HG02884 (cell line): Measurements from ENCODE around the gene SLC6A7.

Source experiments
- ATAC-seq: cut with Tn5 transposase; IDR thresholded peaks from one replicate; pipeline ENCODE4 v1.9.1; 2021; ENCODE audit warnings: mild to moderate bottlenecking, moderate library complexity; ENCODE audit not compliant: unreplicated experiment

SLC6A7 gene

GRCh38 chr5:150155258-150156026 is 34.4 kb upstream of the SLC6A7 start, which contains the start of gene PDGFRB:
PDGFRB (minus strand) TSS chr5:150155845; CDS start chr5:150137047, 18,798 bp downstream.
- no peak for ATAC-seq

GRCh38 chr5:150156027-150156368 is 33.9 kb upstream of the SLC6A7 start:
- ATAC-seq, result no peak

GRCh38 chr5:150156540-150156939 is 33.3 kb upstream of the SLC6A7 start:
- no peak for ATAC-seq

- ATAC-seq, result no peak
Observed at GRCh38 chr5:150157168-150157567, 32.7 kb upstream of the SLC6A7 start.

GRCh38 chr5:150158170-150158949 is 31.5 kb upstream of the SLC6A7 start:
- ATAC-seq, result no peak

GRCh38 chr5:150159031-150159430 is 30.8 kb upstream of the SLC6A7 start:
- no peak for ATAC-seq

- ATAC-seq, result no peak
Observed at GRCh38 chr5:150159741-150160179, 30.1 kb upstream of the SLC6A7 start.

- ATAC-seq, result no peak
Observed at GRCh38 chr5:150160448-150161081, 29.3 kb upstream of the SLC6A7 start.

GRCh38 chr5:150161242-150162141 is 28.4 kb upstream of the SLC6A7 start:
- ATAC-seq, result peak; percentile 63

GRCh38 chr5:150162142-150162513 is 27.7 kb upstream of the SLC6A7 start:
- ATAC-seq, result no peak

- no peak for ATAC-seq
Observed at GRCh38 chr5:150163035-150163434, 26.8 kb upstream of the SLC6A7 start.

- no peak for ATAC-seq
Observed at GRCh38 chr5:150163547-150164059, 26.3 kb upstream of the SLC6A7 start.

- no peak for ATAC-seq
Observed at GRCh38 chr5:150164211-150164980, 25.5 kb upstream of the SLC6A7 start.

GRCh38 chr5:150166037-150166649 is 23.7 kb upstream of the SLC6A7 start:
- ATAC-seq, result no peak

GRCh38 chr5:150166650-150167511 is 23.0 kb upstream of the SLC6A7 start, which contains the start of gene CDX1:
CDX1 (plus strand) TSS chr5:150166778; CDS start chr5:150166877, 99 bp downstream.
- ATAC-seq, result no peak

GRCh38 chr5:150167512-150167850 is 22.4 kb upstream of the SLC6A7 start:
- no peak for ATAC-seq

- ATAC-seq, result no peak
Observed at GRCh38 chr5:150167908-150168307, 22.0 kb upstream of the SLC6A7 start.

- ATAC-seq, result no peak
Observed at GRCh38 chr5:150168864-150169263, 21.0 kb upstream of the SLC6A7 start.
